Loucy (cell line): ENCODE results near the gene TBC1D24.

ENCODE experiments used
- H2AFZ ChIP-seq: fragments of 200-600 bp; sonication (generic); 2 replicates; pipeline ENCODE4 v1.6.0; 2016; ENCODE audit warnings: antibody characterized with exemption, mild to moderate bottlenecking, low read length, moderate library complexity
- H3F3A ChIP-seq: fragments of 200-600 bp; 2 replicates; pipeline ENCODE4 v1.6.0; 2016; ENCODE audit warnings: antibody characterized with exemption, low read depth, mild to moderate bottlenecking
- H3K27me3 ChIP-seq: fragments of 200-600 bp; sonication (generic); 2 replicates; pipeline ENCODE4 v1.6.1; 2014; ENCODE audit warnings: low read length, mild to moderate bottlenecking; ENCODE audit not compliant: insufficient read depth, poor library complexity, severe bottlenecking
- H3K36me3 ChIP-seq: fragments of 200-600 bp; sonication (generic); 2 replicates; pipeline ENCODE4 v1.6.1; 2016; ENCODE audit warnings: low read length; ENCODE audit not compliant: insufficient read depth
- H3K4me1 ChIP-seq: fragments of 200-600 bp; sonication (generic); 2 replicates; pipeline ENCODE4 v1.5.1; 2014; ENCODE audit warnings: low read length, mild to moderate bottlenecking; ENCODE audit not compliant: insufficient read depth, poor library complexity, severe bottlenecking
- H3K4me2 ChIP-seq: fragments of 200-600 bp; sonication (generic); 2 replicates; pipeline ENCODE4 v1.6.0; 2014; ENCODE audit warnings: antibody characterized with exemption, low read length, low read depth, mild to moderate bottlenecking; ENCODE audit not compliant: poor library complexity, severe bottlenecking
- H3K4me3 ChIP-seq: fragments of 200-600 bp; sonication (generic); 2 replicates; pipeline ENCODE4 v1.5.1; 2014; ENCODE audit warnings: low read length, mild to moderate bottlenecking, mixed read lengths; ENCODE audit not compliant: poor library complexity, severe bottlenecking
- H3K79me2 ChIP-seq: fragments of 200-600 bp; sonication (generic); 2 replicates; pipeline ENCODE4 v1.6.1; 2014; ENCODE audit warnings: low read length; ENCODE audit not compliant: insufficient read depth
- H3K9ac ChIP-seq: fragments of 200-600 bp; sonication (generic); 2 replicates; pipeline ENCODE4 v1.6.0; 2014; ENCODE audit warnings: mild to moderate bottlenecking, low read depth, low read length, moderate library complexity; ENCODE audit not compliant: poor library complexity, severe bottlenecking
- H3K9me2 ChIP-seq: fragments of 200-600 bp; sonication (generic); replicated peaks from 2 replicates; pipeline ENCODE4 v1.6.1; 2016; ENCODE audit warnings: low read depth, low read length, mixed read lengths
- H3K9me3 ChIP-seq: fragments of 200-600 bp; sonication (generic); 2 replicates; pipeline ENCODE4 v1.6.1; 2014; ENCODE audit warnings: mild to moderate bottlenecking, antibody characterized with exemption, low read length, low read depth; ENCODE audit not compliant: insufficient read depth
- H4K20me1 ChIP-seq: fragments of 200-600 bp; sonication (generic); 2 replicates; pipeline ENCODE4 v1.6.0; 2014; ENCODE audit warnings: antibody characterized with exemption, low read length, mild to moderate bottlenecking; ENCODE audit not compliant: insufficient read depth, poor library complexity, severe bottlenecking
- CTCF ChIP-seq: fragments of 200-600 bp; sonication (generic); conservative IDR thresholded peaks from 2 replicates; pipeline ENCODE4 v1.5.1; 2014; ENCODE audit warnings: mild to moderate bottlenecking, antibody characterized with exemption, low read length
- EZH2phosphoT487 ChIP-seq: fragments of 200-600 bp; IDR thresholded peaks from 2 replicates; pipeline ENCODE4 v1.6.1; 2018; ENCODE audit warnings: antibody characterized with exemption, mild to moderate bottlenecking, moderate library complexity, borderline replicate concordance

TBC1D24 gene

GRCh38 chr16:2500430-2500917, 25.5 kb downstream of the TBC1D24 start:
- Histone ChIP-seq H3K36me3 (no peaks in the 10 kb centered on the region; the same call in 1 of the 2 replicates), H2AFZ (no peak overlapping the region), H3F3A (no peaks in the 10 kb centered on the region), H3K4me3 (no peak overlapping the region), H3K79me2 (no peaks in the 10 kb centered on the region), H4K20me1 (no peaks in the 10 kb centered on the region), H3K9me2 (no peaks in the 10 kb centered on the region), H3K4me2 (no peak overlapping the region), H3K27me3 (no peaks in the 10 kb centered on the region), H3K9me3 (no peaks in the 10 kb centered on the region), H3K9ac (no peak overlapping the region), H3K4me1 (no peaks in the 10 kb centered on the region)
- TF ChIP-seq CTCF = no peak
- no peak for TF ChIP-seq EZH2phosphoT487

DNA sequence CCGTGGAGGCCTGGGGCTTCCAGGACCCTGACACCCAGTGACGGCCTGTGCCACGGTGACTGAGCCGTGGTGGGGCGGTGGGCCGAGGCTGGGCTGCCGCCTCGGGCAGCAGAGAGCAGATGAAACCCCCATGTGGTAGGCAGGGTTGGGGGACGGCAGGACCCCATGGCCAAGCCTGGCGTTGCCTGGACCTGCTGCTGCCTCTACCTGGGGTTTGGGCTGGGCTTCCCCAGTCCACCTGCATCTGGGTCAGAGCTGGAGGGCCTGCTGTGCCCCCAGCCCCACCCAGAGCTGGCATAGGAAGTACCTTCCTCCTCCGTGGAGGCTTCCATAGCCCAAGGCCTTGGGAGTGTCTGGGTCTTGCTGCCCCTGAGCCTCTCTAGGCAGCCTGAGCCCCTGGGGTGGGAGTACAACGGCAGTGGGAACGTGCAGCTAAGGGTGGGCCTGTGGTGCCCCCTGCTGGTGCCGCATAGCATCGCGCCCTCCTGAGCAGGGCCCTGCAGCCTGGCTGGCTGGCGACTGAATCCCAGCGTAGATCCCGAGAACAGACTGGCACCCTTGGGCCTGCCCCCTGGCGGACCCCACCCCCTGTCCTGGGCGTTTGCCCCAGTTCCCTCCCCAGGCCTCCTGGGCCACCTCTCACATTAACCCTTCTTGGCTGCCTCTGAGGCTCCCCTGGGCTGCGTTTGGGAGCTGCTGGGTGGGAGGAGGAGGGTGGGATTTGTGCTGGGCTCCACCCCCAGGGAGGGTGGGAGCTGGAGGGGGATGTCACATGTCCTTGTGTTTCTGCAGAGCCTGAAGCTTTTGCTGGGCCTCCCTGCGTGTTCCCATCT, 26.2 kb downstream of the TBC1D24 start:
- Histone ChIP-seq H3F3A (no peaks in the 10 kb centered on the region), H3K4me3 (peak overlapping the region; percentile 52), H3K27me3 (no peaks in the 10 kb centered on the region), H3K79me2 (no peaks in the 10 kb centered on the region), H4K20me1 (no peaks in the 10 kb centered on the region), H3K9ac (no peak overlapping the region), H3K9me2 (no peaks in the 10 kb centered on the region), H3K4me1 (no peaks in the 10 kb centered on the region), H2AFZ (no peak overlapping the region), H3K9me3 (no peaks in the 10 kb centered on the region), H3K36me3 (no peaks in the 10 kb centered on the region; the same call in 1 of the 2 replicates), H3K4me2 (peak overlapping the region; percentile 37)
- TF ChIP-seq EZH2phosphoT487 = no peak
- TF ChIP-seq CTCF = peak; percentile 70

DNA sequence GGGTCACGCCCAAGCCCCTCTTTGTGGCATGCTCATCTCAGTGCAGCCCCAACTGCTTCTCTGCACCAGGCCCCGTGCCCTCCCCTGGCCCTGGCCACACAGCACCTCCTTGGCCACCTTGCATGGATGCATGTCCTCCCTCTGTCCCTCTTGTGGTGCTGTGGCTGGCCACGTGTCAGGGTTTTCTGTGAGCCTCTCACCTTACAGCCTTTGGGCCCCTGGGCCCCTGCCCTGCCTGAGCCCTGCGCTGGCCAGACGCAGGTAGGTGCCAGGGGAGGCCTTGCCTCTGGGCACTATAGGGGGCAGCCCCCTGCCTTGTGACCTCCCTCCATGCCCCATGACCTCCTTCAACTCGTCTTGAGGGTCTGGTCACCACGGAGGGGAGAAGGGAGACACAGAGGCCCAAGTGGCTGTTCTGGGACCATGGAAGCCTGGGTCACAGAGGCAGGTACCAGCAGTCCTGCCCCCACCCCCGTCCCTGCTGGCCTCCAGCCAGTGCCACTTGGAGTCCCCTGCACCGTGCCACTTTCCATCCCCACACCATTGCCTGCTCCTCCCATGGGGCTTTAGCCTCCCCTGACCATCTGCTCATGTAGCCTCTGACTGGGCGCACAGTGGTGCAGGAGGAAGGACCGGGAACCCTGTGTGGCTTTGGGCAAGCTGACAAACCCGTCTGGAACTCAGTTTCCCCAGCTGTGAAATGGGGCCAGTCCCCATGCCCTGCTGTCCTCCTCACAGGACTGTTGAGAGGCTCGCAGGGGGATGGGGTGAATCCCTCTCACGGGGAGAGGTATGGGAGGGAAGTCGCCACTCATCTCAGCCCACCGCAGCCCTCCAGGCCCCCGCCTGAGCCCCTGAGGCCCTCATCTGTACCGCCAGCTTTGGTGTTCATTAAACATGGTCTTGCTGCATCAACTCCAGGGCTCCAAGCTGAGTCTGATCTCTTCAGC, 27.3 kb downstream of the TBC1D24 start:
- Histone ChIP-seq H3K4me2 (no peak overlapping the region), H3K36me3 (no peaks in the 10 kb centered on the region)

More for the DNA sequence above, 27.3 kb downstream of the TBC1D24 start:
- Histone ChIP-seq H3K9ac (no peak overlapping the region), H4K20me1 (no peaks in the 10 kb centered on the region), H3K4me3 (no peak overlapping the region), H2AFZ (no peak overlapping the region), H3K9me2 (no peaks in the 10 kb centered on the region), H3K4me1 (no peaks in the 10 kb centered on the region), H3F3A (no peaks in the 10 kb centered on the region), H3K79me2 (no peaks in the 10 kb centered on the region), H3K27me3 (no peaks in the 10 kb centered on the region), H3K9me3 (no peaks in the 10 kb centered on the region)
- TF ChIP-seq EZH2phosphoT487 (no peak), CTCF (no peak)
